ENCODE measurements around the gene MRTFB. TPM values are rescaled to one million over a fixed set of nuclear protein-coding genes. Genes with fewer than 3 reads are reported as not detected.

The MRTFB gene
- polyA plus RNA-seq, 1 experiment: 10.5 TPM

DNA sequence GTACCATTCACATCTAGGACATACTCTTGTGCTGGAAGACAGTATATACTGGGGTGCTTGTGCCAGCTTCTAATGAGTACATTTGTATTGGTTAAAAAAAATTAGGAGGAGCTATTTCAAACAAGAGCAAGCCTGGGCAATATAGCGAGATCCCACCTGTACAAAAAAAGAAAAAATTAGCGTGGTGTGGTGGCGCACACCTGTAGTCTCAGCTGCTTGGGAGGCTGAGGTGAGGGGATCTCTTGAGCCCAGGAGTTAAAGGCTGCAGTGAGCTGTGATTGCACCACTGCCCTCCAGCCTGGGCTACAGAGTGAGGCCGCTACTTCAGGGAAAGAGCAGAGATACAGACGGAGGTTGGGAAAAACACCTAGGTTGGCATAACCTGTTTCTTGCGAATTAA lies 1.2 kb downstream of the MRTFB start:
- no peaks in the 10 kb centered on the region for H3K27me3 ChIP-seq (ENCODE audit: control insufficient read depth, insufficient read depth, low read length)
- TF ChIP-seq, protein P1, sequence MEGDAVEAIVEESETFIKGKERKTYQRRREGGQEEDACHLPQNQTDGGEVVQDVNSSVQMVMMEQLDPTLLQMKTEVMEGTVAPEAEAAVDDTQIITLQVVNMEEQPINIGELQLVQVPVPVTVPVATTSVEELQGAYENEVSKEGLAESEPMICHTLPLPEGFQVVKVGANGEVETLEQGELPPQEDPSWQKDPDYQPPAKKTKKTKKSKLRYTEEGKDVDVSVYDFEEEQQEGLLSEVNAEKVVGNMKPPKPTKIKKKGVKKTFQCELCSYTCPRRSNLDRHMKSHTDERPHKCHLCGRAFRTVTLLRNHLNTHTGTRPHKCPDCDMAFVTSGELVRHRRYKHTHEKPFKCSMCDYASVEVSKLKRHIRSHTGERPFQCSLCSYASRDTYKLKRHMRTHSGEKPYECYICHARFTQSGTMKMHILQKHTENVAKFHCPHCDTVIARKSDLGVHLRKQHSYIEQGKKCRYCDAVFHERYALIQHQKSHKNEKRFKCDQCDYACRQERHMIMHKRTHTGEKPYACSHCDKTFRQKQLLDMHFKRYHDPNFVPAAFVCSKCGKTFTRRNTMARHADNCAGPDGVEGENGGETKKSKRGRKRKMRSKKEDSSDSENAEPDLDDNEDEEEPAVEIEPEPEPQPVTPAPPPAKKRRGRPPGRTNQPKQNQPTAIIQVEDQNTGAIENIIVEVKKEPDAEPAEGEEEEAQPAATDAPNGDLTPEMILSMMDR (IDR thresholded peaks at IDR 0.05; ENCODE audit: low read depth, low read length): no peak
- CTCF ChIA-PET: interaction anchor here (0.7 to 1.2 kb wide), 2 partner anchors 48 to 153 kb away, joined by 3 to 6 read pairs; partner anchors contain the start of gene ERCC4
- H3K9me3 ChIP-seq (ENCODE audit: control insufficient read depth, insufficient read depth, low read length): no peaks in the 10 kb centered on the region
- peak overlapping the region; percentile 81 for H3K4me3 ChIP-seq (ENCODE audit: low read depth, low read length)
- POLR2A ChIA-PET: no interaction called here
- no peak overlapping the region for H3K27ac ChIP-seq (ENCODE audit: low read depth, low read length)
- no peak for DNase-seq (ENCODE audit: low read depth, low spot score)

DNA sequence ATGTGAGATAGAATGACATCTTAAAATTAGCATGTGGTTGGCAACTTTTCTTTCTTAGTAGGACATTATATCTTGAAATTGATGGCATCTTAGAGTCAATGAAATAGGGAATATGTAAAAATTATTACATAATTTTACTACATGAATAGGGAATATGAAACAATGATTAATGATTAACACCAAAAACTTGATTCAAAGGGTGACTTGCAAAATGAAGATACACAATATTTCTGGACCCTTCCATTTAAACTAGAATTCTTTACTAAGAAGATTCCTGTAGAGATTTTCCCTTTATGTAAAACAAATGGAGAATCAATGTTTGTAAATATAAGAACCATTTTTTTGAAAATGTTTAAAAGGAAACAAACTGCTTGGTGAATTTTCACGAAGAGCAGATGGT lies 3.4 kb downstream of the MRTFB start:
- TF ChIP-seq, protein P1 (IDR thresholded peaks at IDR 0.05; ENCODE audit: low read depth, low read length): no peak
- H3K9me3 ChIP-seq (ENCODE audit: control insufficient read depth, insufficient read depth, low read length): no peaks in the 10 kb centered on the region
- no peak overlapping the region for H3K27ac ChIP-seq (ENCODE audit: low read depth, low read length)
- no peak overlapping the region for H3K4me3 ChIP-seq (ENCODE audit: low read depth, low read length)
- CTCF ChIA-PET: no interaction called here
- DNase-seq (ENCODE audit: low read depth, low spot score): no peak
- no peaks in the 10 kb centered on the region for H3K27me3 ChIP-seq (ENCODE audit: control insufficient read depth, insufficient read depth, low read length)
- POLR2A ChIA-PET: no interaction called here

GRCh38 chr16:14077918-14078317 lies 6.8 kb downstream of the MRTFB start:
- no peaks in the 10 kb centered on the region for H3K27me3 ChIP-seq (ENCODE audit: control insufficient read depth, insufficient read depth, low read length)
- no peak for DNase-seq (ENCODE audit: low read depth, low spot score)
- CTCF ChIA-PET: interaction anchor here (1.4 kb wide), 1 partner anchor 158 kb away, joined by 3 read pairs; the partner anchor contains the start of gene ERCC4
- H3K9me3 ChIP-seq (ENCODE audit: control insufficient read depth, insufficient read depth, low read length): no peaks in the 10 kb centered on the region
- TF ChIP-seq, protein P1 (IDR thresholded peaks at IDR 0.05; ENCODE audit: low read depth, low read length): no peak
- H3K27ac ChIP-seq (ENCODE audit: low read depth, low read length): no peak overlapping the region
- H3K4me3 ChIP-seq (ENCODE audit: low read depth, low read length): no peak overlapping the region
- POLR2A ChIA-PET: no interaction called here

DNA sequence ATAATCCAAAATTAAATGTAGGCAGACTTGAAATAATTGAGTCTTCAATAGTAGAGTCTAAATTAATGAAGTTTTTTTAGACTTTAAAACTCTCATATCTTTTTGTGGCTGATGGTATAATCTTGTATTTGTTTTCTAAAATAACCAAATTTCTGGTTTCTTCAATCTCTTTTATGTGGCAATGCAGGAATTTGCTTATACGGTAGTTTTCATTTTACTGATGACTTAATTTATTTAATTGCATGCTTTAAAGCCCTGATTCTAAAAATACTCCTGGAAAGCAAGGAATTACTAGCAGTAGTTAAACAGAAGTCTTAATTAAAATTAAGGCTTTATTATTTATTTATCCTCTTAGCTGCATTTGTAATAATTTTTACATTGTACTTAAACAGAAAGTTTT lies 15.4 kb downstream of the MRTFB start:
- ChIA-PET POLR2A (no interaction called here), CTCF (interaction anchor here (1.1 to 1.2 kb wide), 2 partner anchors 163 to 167 kb away, joined by 3 to 4 read pairs; no protein-coding TSS in a partner anchor)
- TF ChIP-seq, protein P1 (IDR thresholded peaks at IDR 0.05; ENCODE audit: low read depth, low read length): no peak
- H3K27me3 ChIP-seq (ENCODE audit: control insufficient read depth, insufficient read depth, low read length): no peaks in the 10 kb centered on the region
- DNase-seq (ENCODE audit: low read depth, low spot score): no peak
- no peak overlapping the region for H3K27ac ChIP-seq (ENCODE audit: low read depth, low read length)
- H3K4me3 ChIP-seq (ENCODE audit: low read depth, low read length): no peak overlapping the region
- H3K9me3 ChIP-seq (ENCODE audit: control insufficient read depth, insufficient read depth, low read length): no peaks in the 10 kb centered on the region

DNA sequence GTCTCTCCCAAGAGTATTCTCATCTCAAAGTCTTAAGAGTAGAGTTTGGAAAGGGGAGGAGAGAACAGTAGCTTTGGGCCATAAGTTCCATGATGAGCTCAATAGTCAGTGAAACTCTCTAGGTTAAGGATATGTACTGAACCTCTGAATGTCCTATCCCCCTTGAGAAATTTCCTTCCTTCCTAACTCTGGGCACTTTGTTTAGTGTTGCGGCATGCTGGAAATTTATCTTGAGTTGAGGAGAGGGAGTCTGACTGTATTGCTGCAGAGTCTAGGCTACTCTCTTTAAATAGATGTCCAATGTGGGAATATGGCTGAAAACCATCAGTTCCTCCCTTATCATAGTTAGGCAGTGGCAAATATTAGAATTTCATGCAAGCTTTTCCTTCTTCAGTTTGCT lies 16.1 kb downstream of the MRTFB start:
- H3K27me3 ChIP-seq (ENCODE audit: control insufficient read depth, insufficient read depth, low read length): no peaks in the 10 kb centered on the region
- H3K9me3 ChIP-seq (ENCODE audit: control insufficient read depth, insufficient read depth, low read length): no peaks in the 10 kb centered on the region
- ChIA-PET CTCF (interaction anchor here (1.1 kb wide), 1 partner anchor 164 kb away, joined by 3 read pairs; no protein-coding TSS in a partner anchor), POLR2A (no interaction called here)
- TF ChIP-seq, protein P1 (IDR thresholded peaks at IDR 0.05; ENCODE audit: low read depth, low read length): no peak
- H3K4me3 ChIP-seq (ENCODE audit: low read depth, low read length): no peak overlapping the region
- no peak for DNase-seq (ENCODE audit: low read depth, low spot score)
- no peak overlapping the region for H3K27ac ChIP-seq (ENCODE audit: low read depth, low read length)

Measured in AG04450 (cell line).